WTC11 (cell line): ENCODE measurements around the gene ELP4. TPM values are rescaled to one million over a fixed set of nuclear protein-coding genes. Genes with fewer than 3 reads are reported as not detected.
A peak's percentile ranks its signal among the peaks of the same experiment; 100 is the strongest.

Experiments used
- ATAC-seq: fragments of 200-7000 bp; cut with Tn5 transposase; 2 replicates; pipeline ENCODE4 v1.10.0; 2021; ENCODE audit warnings: mild to moderate bottlenecking, moderate library complexity
- CTCF ChIA-PET: fragments of 300-600 bp; sonication (Branson Sonifier 250); formaldehyde crosslinking; loops from one replicate; lab custom pipeline; 2021; ENCODE audit warnings: antibody characterized with exemption; lab: Charles Lee
- POLR2A ChIA-PET: fragments of 350-600 bp; sonication (Branson Sonifier 250); formaldehyde crosslinking; loops from one replicate; lab custom pipeline; 2021; ENCODE audit warnings: antibody characterized with exemption; lab: Charles Lee
- DNase-seq: peaks from one replicate; pipeline ENCODE4 v3.0.0; 2021; ENCODE audit warnings: low spot score
- H3K27ac Mint-ChIP-seq: 2 replicates; pipeline ENCODE4 v1.8.0; 2021; ENCODE audit warnings: mixed read lengths
- H3K27me3 Mint-ChIP-seq: 2 replicates; pipeline ENCODE4 v1.8.0; 2021; ENCODE audit warnings: low read depth, mild to moderate bottlenecking, moderate library complexity, mixed read lengths
- H3K36me3 Mint-ChIP-seq: 2 replicates; pipeline ENCODE4 v1.8.0; 2021; ENCODE audit warnings: mixed read lengths
- H3K4me1 Mint-ChIP-seq: 2 replicates; pipeline ENCODE4 v1.8.0; 2022; ENCODE audit warnings: mixed read lengths
- H3K4me3 Mint-ChIP-seq: 2 replicates; pipeline ENCODE4 v1.8.0; 2021; ENCODE audit warnings: mild to moderate bottlenecking, moderate library complexity, mixed read lengths
- H3K9me3 Mint-ChIP-seq: 2 replicates; pipeline ENCODE4 v1.8.0; 2021; ENCODE audit warnings: mixed read lengths
- ATF1 ChIP-seq: sonication (generic); formaldehyde crosslinking; IDR thresholded peaks from 2 replicates; pipeline ENCODE4 v1.8.1; 2023; ENCODE audit warnings: mild to moderate bottlenecking, moderate library complexity, missing genetic modification reagents
- CBFB ChIP-seq: sonication (generic); formaldehyde crosslinking; IDR thresholded peaks from 2 replicates; pipeline ENCODE4 v1.8.1; 2022; ENCODE audit warnings: mild to moderate bottlenecking, low read depth, missing genetic modification reagents
- CDX4 ChIP-seq: fragments of 250-450 bp; sonication (Bioruptor Pico); IDR thresholded peaks from 2 replicates; pipeline ENCODE4 v1.9.0; 2021; ENCODE audit warnings: moderate library complexity, mild to moderate bottlenecking, inconsistent platforms, borderline replicate concordance
- CREB1 ChIP-seq: sonication (generic); formaldehyde crosslinking; IDR thresholded peaks from 2 replicates; pipeline ENCODE4 v1.8.0; 2023; ENCODE audit warnings: mild to moderate bottlenecking, missing genetic modification reagents
- GABPB1 ChIP-seq: sonication (generic); formaldehyde crosslinking; IDR thresholded peaks from 2 replicates; pipeline ENCODE4 v1.8.1; 2023; ENCODE audit warnings: mild to moderate bottlenecking, missing genetic modification reagents
- GRHL2 ChIP-seq: fragments of 250-450 bp; sonication (Bioruptor Pico); IDR thresholded peaks from 2 replicates; pipeline ENCODE4 v1.8.0; 2022; ENCODE audit warnings: mild to moderate bottlenecking, moderate library complexity; ENCODE audit not compliant: insufficient replicate concordance, severe bottlenecking
- HMGA2 ChIP-seq: fragments of 250-450 bp; sonication (Bioruptor Pico); IDR thresholded peaks from 2 replicates; pipeline ENCODE4 v1.4.0; 2021; ENCODE audit warnings: mild to moderate bottlenecking, moderate library complexity
- KAT7 ChIP-seq: sonication (generic); formaldehyde crosslinking; IDR thresholded peaks from 2 replicates; pipeline ENCODE4 v1.8.1; 2023; ENCODE audit warnings: missing genetic modification reagents, mild to moderate bottlenecking, borderline replicate concordance
- NR2C2 ChIP-seq: sonication (generic); formaldehyde crosslinking; IDR thresholded peaks from 2 replicates; pipeline ENCODE4 v1.8.0; 2022; ENCODE audit warnings: mild to moderate bottlenecking, missing genetic modification reagents
- SMAD4 ChIP-seq: sonication (generic); formaldehyde crosslinking; IDR thresholded peaks from 2 replicates; pipeline ENCODE4 v1.8.0; 2022; ENCODE audit warnings: mild to moderate bottlenecking, missing genetic modification reagents
- TP53 ChIP-seq: sonication (generic); formaldehyde crosslinking; IDR thresholded peaks from 2 replicates; pipeline ENCODE4 v1.8.1; 2023; ENCODE audit warnings: mild to moderate bottlenecking, missing genetic modification reagents
- ZBTB43 ChIP-seq: sonication (generic); formaldehyde crosslinking; IDR thresholded peaks from 2 replicates; pipeline ENCODE4 v1.8.1; 2023; ENCODE audit warnings: mild to moderate bottlenecking, missing genetic modification reagents
- ZNF232 ChIP-seq: sonication (generic); formaldehyde crosslinking; IDR thresholded peaks from 2 replicates; pipeline ENCODE4 v1.8.0; 2022; ENCODE audit warnings: mild to moderate bottlenecking, missing genetic modification reagents
- ZNF512 ChIP-seq: sonication (generic); formaldehyde crosslinking; IDR thresholded peaks from 2 replicates; pipeline ENCODE4 v1.8.1; 2022; ENCODE audit warnings: missing genetic modification reagents, borderline replicate concordance
- ZNF671 ChIP-seq: fragments of 250-450 bp; sonication (Bioruptor Pico); IDR thresholded peaks from 2 replicates; pipeline ENCODE4 v1.8.0; 2021; ENCODE audit warnings: mild to moderate bottlenecking
- total RNA-seq: library from RNA; stranded (reverse); gene quantifications from 3 replicates; pipeline ENCODE4 v1.2.3, GENCODE V29; 2021
- TF ChIP-seq, protein P1 (sequence below): fragments of 250-450 bp; sonication (Bioruptor Pico); IDR thresholded peaks from 2 replicates; pipeline ENCODE4 v2.1.2; 2022; ENCODE audit warnings: mild to moderate bottlenecking, moderate library complexity
- TF ChIP-seq, protein P2 (sequence below): sonication (generic); formaldehyde crosslinking; conservative IDR thresholded peaks from 2 replicates; pipeline ENCODE4 v1.8.1; 2023; ENCODE audit warnings: mild to moderate bottlenecking, low read depth, missing genetic modification reagents, moderate library complexity
- TF ChIP-seq, protein P3 (sequence below): fragments of 250-450 bp; sonication (Bioruptor Pico); conservative IDR thresholded peaks from 2 replicates; pipeline ENCODE4 v1.9.0; 2021; ENCODE audit warnings: mild to moderate bottlenecking

ELP4 gene
- total RNA-seq, 1 experiment from 2014 or later = 14.6 TPM

GRCh38 chr11:31806928-31807798 lies 297.6 kb downstream of the ELP4 start (continued):
- no peak for TF ChIP-seq GRHL2 (CRISPR knock-in tag)

GRCh38 chr11:31807799-31808667 lies 298.5 kb downstream of the ELP4 start:
- CTCF ChIA-PET = interaction anchor here (0.7 to 2.2 kb wide), 4 partner anchors 10 to 151 kb away, joined by 3 to 10 read pairs (median 6); no protein-coding TSS in a partner anchor
- H3K9me3 Mint-ChIP-seq = no peaks in the 10 kb centered on the region
- no peak overlapping the region for H3K27ac Mint-ChIP-seq
- peaks cover 74% of the 10 kb centered on the region for H3K4me1 Mint-ChIP-seq
- H3K36me3 Mint-ChIP-seq = no peaks in the 10 kb centered on the region
- DNase-seq (no peak), ATAC-seq (no peak)
- POLR2A ChIA-PET = interaction anchor here (0.7 to 1.0 kb wide), 2 partner anchors 150 to 271 kb away, joined by 3 to 5 read pairs; no protein-coding TSS in a partner anchor
- H3K27me3 Mint-ChIP-seq = peaks cover 100% of the 10 kb centered on the region
- TF ChIP-seq, protein P1, sequence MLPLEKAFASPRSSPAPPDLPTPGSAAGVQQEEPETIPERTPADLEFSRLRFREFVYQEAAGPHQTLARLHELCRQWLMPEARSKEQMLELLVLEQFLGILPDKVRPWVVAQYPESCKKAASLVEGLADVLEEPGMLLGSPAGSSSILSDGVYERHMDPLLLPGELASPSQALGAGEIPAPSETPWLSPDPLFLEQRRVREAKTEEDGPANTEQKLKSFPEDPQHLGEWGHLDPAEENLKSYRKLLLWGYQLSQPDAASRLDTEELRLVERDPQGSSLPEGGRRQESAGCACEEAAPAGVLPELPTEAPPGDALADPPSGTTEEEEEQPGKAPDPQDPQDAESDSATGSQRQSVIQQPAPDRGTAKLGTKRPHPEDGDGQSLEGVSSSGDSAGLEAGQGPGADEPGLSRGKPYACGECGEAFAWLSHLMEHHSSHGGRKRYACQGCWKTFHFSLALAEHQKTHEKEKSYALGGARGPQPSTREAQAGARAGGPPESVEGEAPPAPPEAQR = no peak
- TF ChIP-seq ATF1 (CRISPR knock-in tag) = no peak
- no peak for TF ChIP-seq NR2C2 (CRISPR knock-in tag)
- peak overlapping the region; percentile 63 for H3K4me3 Mint-ChIP-seq

DNA sequence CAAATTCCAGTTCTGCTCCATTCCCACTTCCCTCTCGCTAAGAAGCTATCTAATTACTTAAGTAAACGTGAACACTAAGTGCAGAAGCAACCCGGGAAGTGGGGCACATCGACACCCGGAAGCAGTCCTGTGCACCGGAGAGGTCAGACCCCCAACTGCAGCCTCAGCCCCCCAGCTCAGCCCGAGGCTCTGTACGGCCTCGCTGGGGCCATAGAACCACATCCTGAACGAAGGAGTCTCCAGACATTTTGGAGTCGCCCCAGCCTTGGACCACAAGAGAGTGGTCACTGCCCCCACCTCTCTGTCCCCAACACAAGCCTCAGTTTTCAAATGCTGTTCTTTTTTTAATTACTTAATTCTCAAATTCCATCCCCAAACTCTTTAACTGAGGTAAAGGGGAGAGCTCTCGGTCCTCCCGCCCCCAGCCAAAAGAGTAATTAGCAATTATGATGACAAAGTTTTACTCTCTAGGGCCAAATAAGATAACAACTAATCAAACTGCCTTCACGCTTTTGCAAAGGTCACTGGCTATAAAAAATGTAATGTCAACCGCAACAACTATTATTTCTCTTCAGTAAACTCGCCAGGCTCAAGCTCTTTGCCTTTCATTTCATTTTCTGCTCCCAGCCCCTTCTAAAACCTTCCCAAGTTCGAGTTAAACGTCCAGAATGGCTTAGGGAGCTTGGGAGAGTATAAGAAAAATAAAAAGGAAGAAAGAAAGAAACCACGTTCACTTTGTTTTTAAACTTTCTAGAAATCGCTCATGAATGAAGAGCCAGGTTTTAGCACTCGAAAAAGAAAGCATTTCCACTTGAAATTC lies 299.4 kb downstream of the ELP4 start:
- H3K36me3 Mint-ChIP-seq = no peaks in the 10 kb centered on the region
- TF ChIP-seq SMAD4 (CRISPR knock-in tag) = no peak
- no peak for TF ChIP-seq KAT7 (CRISPR knock-in tag)
- TF ChIP-seq, protein P2, sequence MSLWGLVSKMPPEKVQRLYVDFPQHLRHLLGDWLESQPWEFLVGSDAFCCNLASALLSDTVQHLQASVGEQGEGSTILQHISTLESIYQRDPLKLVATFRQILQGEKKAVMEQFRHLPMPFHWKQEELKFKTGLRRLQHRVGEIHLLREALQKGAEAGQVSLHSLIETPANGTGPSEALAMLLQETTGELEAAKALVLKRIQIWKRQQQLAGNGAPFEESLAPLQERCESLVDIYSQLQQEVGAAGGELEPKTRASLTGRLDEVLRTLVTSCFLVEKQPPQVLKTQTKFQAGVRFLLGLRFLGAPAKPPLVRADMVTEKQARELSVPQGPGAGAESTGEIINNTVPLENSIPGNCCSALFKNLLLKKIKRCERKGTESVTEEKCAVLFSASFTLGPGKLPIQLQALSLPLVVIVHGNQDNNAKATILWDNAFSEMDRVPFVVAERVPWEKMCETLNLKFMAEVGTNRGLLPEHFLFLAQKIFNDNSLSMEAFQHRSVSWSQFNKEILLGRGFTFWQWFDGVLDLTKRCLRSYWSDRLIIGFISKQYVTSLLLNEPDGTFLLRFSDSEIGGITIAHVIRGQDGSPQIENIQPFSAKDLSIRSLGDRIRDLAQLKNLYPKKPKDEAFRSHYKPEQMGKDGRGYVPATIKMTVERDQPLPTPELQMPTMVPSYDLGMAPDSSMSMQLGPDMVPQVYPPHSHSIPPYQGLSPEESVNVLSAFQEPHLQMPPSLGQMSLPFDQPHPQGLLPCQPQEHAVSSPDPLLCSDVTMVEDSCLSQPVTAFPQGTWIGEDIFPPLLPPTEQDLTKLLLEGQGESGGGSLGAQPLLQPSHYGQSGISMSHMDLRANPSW (CRISPR knock-in tag) = no peak
- TF ChIP-seq CBFB (CRISPR knock-in tag) = no peak
- TF ChIP-seq TP53 = no peak
- no peak for TF ChIP-seq GABPB1
- no peak for TF ChIP-seq ZNF512 (CRISPR knock-in tag)
- no peak for TF ChIP-seq ZNF671 (CRISPR knock-in tag)
- no peak for TF ChIP-seq ZNF232 (CRISPR knock-in tag)
- TF ChIP-seq CREB1 (CRISPR knock-in tag) = no peak
- TF ChIP-seq CDX4 = no peak
- no peak for TF ChIP-seq ZBTB43 (CRISPR knock-in tag)
- TF ChIP-seq, protein P3, sequence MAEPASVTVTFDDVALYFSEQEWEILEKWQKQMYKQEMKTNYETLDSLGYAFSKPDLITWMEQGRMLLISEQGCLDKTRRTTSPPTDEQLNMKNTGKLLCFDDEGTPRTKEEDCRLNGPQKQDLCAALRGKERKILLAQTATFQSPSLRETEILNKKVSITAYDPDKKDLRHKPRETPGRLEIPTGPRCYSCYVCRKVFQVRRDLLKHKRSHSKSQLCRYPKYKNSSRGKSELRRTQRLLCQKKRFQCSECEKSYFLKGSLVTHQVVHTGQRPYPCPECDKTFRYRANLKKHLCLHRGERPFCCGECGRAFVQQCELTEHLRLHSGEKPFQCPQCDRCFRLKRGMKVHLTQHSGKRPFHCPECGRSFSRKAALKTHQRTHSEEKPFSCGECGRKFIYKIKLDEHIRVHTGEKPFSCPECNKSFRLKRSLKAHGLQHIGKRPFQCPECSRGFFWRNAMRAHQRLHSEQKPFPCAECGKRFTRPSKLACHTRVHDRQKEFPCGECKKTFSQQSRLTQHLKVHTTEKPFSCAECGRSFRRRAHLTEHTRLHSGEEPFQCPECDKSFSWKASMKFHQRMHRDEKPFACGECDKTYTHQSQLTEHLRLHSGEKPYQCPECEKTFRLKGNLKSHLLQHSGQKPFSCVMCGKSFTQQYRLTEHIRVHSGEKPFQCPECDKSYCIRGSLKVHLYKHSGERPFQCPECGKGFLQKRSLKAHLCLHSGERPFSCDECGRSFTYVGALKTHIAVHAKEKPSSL (CRISPR knock-in tag) = no peak
- no peak for TF ChIP-seq HMGA2 (CRISPR knock-in tag)
- no peaks in the 10 kb centered on the region for H3K9me3 Mint-ChIP-seq
- peak overlapping the region; percentile 63 for H3K4me3 Mint-ChIP-seq
- no peak for ATAC-seq
- ChIA-PET POLR2A (no interaction called here), CTCF (interaction anchor here (0.7 to 1.9 kb wide), 4 partner anchors 10 to 198 kb away, joined by 3 to 10 read pairs (median 5); no protein-coding TSS in a partner anchor)
- H3K27me3 Mint-ChIP-seq = peaks cover 100% of the 10 kb centered on the region
- H3K4me1 Mint-ChIP-seq = peaks cover 70% of the 10 kb centered on the region
- DNase-seq = no peak
- no peak overlapping the region for H3K27ac Mint-ChIP-seq
